Measurements from ENCODE around the gene MAPK8IP1.

Gene MAPK8IP1

DNA sequence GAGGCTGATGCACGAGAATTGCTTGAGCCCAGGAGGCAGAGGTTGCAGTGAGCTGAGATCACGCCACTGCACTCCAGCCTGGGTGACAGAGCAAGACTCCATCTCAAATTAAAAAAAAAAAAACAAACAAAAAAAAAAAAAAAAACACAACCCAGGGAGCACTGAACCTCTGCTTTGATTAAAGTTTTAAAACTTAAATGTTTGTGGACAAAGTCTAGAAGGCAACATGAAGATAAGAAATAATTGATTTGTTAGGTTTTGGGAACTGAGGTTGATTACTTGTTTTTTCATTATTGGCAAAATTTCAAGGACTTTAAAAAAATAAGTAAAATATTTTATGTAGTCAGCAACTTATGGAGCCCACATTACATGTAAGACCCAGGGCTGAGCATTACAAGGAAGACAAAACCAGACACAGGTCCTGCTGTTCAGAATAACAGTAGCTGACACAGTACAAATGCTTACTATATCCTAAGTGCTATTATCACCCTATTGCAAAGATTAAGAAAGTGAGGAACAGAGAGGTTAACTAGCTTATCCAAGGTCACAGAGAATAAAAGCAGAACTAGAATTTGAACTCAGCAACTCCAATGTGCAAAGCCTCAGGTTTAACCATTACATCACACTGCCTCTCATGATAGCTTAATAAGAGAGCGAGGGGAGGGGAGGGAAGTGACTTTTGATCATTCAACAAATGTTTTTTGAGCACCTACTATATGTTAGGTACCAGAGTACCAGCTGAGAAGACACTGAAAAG, 40.5 kb upstream of the MAPK8IP1 start:
- ATAC-seq, result no peak
- TF ChIP-seq ZNF8 (CRISPR knock-in tag; IDR thresholded peaks at IDR 0.05) (no peak), GLIS3 (CRISPR knock-in tag; IDR thresholded peaks at IDR 0.05) (no peak)

DNA sequence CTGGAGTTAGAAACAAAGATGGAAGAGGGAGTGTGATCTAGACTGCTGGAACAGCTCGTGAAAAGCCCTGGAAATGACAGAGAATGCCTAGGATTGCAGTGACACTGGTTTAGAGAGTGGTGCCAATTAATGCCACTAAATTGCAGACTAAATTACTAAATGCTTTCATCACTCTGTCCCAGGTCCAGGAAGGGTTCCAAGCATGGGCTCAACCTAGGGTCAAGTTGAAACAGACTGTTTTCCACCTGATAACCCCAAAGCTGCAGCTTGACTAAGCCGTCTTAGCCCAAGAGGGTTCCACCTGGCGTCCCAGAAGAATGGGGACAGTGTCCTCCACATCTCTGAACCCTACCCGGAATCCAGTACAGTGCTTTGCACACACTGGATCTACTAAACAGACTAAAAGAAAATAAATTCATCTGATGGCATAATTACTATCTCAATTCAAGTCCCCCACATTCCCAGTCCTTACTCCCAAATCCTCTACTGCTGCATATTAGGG, 39.2 kb upstream of the MAPK8IP1 start:
- TF ChIP-seq ZFP3 (CRISPR knock-in tag; IDR thresholded peaks at IDR 0.05) (no peak), SNAI2 (CRISPR knock-in tag; IDR thresholded peaks at IDR 0.05) (no peak), ZNF565 (CRISPR knock-in tag; conservative IDR thresholded peaks at IDR 0.05; ENCODE audit: low read depth) (no peak), BACH2 (CRISPR knock-in tag; IDR thresholded peaks at IDR 0.05; ENCODE audit: borderline replicate concordance) (no peak)
- TF ChIP-seq, protein P1, sequence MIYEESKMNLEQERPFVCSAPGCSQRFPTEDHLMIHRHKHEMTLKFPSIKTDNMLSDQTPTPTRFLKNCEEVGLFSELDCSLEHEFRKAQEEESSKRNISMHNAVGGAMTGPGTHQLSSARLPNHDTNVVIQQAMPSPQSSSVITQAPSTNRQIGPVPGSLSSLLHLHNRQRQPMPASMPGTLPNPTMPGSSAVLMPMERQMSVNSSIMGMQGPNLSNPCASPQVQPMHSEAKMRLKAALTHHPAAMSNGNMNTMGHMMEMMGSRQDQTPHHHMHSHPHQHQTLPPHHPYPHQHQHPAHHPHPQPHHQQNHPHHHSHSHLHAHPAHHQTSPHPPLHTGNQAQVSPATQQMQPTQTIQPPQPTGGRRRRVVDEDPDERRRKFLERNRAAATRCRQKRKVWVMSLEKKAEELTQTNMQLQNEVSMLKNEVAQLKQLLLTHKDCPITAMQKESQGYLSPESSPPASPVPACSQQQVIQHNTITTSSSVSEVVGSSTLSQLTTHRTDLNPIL (CRISPR knock-in tag; IDR thresholded peaks at IDR 0.05; ENCODE audit: low read depth), result no peak
- no peak for ATAC-seq

DNA sequence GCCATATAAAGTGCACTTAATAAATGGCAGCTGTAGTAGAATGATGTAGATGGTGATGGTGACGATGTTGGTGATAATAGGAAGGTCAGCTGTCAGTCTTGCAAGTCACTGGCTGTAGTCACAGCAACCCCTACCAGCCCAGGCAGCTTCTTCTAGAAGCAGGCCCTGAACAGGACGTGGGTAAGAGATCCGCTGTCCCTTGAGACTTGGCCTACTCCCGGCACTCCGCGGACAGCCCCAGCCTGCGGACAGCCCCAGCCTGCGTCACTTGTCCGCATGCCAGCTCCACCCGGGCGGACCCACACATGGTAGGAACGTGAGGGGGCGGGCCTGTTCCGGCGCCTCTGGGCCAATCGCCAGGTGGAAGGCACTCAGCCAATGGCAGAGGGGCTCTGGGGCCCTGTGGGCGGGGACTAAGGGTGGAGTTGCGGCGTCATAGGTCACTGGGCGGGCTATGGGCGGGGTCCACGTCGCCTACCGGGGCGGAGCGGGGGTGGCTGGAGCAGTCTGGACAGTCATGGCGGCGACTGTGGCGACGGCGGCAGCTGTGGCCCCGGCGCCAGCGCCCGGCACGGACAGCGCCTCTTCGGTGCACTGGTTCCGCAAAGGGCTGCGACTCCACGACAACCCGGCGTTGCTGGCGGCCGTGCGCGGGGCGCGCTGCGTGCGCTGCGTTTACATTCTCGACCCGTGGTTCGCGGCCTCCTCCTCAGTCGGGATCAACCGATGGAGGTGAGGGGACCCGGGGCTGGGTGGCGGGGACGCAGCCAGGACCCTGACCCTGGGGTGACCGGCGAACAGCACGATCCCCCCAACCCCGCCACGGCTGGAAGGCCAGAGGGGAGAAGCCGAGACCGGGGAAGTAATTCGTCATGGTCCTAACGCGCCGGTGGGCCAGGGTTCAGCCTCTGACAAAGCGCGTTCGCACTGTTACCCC, 38.2 kb upstream of the MAPK8IP1 start, which contains the start of gene CRY2:
CRY2 (plus strand) TSS at position 502 of the 937 bp plus-strand sequence; CDS start at position 518, 16 bp downstream.
- ATAC-seq, result peak; percentile 87
- TF ChIP-seq, protein P2, sequence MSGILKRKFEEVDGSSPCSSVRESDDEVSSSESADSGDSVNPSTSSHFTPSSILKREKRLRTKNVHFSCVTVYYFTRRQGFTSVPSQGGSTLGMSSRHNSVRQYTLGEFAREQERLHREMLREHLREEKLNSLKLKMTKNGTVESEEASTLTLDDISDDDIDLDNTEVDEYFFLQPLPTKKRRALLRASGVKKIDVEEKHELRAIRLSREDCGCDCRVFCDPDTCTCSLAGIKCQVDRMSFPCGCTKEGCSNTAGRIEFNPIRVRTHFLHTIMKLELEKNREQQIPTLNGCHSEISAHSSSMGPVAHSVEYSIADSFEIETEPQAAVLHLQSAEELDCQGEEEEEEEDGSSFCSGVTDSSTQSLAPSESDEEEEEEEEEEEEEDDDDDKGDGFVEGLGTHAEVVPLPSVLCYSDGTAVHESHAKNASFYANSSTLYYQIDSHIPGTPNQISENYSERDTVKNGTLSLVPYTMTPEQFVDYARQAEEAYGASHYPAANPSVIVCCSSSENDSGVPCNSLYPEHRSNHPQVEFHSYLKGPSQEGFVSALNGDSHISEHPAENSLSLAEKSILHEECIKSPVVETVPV (CRISPR knock-in tag; IDR thresholded peaks at IDR 0.05), result no peak
- TF ChIP-seq ZFP3 (CRISPR knock-in tag; IDR thresholded peaks at IDR 0.05) (no peak), ZC3H10 (CRISPR knock-in tag; IDR thresholded peaks at IDR 0.05) (no peak), CSDC2 (CRISPR knock-in tag; IDR thresholded peaks at IDR 0.05) (no peak), TCF4 (CRISPR knock-in tag; IDR thresholded peaks at IDR 0.05; ENCODE audit: borderline replicate concordance) (peak; percentile 14; the same call in 1 of the 2 replicates), SNAI2 (CRISPR knock-in tag; IDR thresholded peaks at IDR 0.05) (no peak), ARNTL (CRISPR knock-in tag; IDR thresholded peaks at IDR 0.05; ENCODE audit: borderline replicate concordance, low read depth) (peak; percentile 100)
- TF ChIP-seq, protein P3, sequence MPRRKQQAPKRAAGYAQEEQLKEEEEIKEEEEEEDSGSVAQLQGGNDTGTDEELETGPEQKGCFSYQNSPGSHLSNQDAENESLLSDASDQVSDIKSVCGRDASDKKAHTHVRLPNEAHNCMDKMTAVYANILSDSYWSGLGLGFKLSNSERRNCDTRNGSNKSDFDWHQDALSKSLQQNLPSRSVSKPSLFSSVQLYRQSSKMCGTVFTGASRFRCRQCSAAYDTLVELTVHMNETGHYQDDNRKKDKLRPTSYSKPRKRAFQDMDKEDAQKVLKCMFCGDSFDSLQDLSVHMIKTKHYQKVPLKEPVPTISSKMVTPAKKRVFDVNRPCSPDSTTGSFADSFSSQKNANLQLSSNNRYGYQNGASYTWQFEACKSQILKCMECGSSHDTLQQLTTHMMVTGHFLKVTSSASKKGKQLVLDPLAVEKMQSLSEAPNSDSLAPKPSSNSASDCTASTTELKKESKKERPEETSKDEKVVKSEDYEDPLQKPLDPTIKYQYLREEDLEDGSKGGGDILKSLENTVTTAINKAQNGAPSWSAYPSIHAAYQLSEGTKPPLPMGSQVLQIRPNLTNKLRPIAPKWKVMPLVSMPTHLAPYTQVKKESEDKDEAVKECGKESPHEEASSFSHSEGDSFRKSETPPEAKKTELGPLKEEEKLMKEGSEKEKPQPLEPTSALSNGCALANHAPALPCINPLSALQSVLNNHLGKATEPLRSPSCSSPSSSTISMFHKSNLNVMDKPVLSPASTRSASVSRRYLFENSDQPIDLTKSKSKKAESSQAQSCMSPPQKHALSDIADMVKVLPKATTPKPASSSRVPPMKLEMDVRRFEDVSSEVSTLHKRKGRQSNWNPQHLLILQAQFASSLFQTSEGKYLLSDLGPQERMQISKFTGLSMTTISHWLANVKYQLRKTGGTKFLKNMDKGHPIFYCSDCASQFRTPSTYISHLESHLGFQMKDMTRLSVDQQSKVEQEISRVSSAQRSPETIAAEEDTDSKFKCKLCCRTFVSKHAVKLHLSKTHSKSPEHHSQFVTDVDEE (CRISPR knock-in tag; IDR thresholded peaks at IDR 0.05), result no peak
- TF ChIP-seq, protein P4, sequence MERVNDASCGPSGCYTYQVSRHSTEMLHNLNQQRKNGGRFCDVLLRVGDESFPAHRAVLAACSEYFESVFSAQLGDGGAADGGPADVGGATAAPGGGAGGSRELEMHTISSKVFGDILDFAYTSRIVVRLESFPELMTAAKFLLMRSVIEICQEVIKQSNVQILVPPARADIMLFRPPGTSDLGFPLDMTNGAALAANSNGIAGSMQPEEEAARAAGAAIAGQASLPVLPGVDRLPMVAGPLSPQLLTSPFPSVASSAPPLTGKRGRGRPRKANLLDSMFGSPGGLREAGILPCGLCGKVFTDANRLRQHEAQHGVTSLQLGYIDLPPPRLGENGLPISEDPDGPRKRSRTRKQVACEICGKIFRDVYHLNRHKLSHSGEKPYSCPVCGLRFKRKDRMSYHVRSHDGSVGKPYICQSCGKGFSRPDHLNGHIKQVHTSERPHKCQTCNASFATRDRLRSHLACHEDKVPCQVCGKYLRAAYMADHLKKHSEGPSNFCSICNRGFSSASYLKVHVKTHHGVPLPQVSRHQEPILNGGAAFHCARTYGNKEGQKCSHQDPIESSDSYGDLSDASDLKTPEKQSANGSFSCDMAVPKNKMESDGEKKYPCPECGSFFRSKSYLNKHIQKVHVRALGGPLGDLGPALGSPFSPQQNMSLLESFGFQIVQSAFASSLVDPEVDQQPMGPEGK (CRISPR knock-in tag; IDR thresholded peaks at IDR 0.05; ENCODE audit: borderline replicate concordance), result no peak

DNA sequence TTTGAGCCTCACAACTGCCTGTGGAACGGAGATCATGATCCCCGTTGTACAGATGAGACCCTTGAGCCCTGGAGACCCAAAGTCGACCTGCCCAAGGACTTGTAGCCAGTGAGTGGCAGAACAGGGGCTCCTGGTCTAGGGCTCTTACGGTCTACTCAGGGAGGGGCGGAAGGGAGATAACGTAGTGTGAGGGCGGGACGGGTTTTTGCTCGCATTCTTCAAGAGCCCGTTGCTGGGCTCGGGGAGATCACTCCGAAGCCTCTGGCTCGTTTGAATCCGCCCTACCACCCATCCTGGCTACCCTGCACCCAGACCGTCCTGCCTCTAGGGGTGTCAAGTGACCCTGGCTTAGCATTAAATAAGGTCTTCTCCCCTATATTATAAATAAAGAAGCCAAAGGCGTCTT, 37.5 kb upstream of the MAPK8IP1 start:
- peak; percentile 60 for ATAC-seq
- TF ChIP-seq TOX (CRISPR knock-in tag; IDR thresholded peaks at IDR 0.05; ENCODE audit: borderline replicate concordance), result no peak
- TF ChIP-seq ISL1 (CRISPR knock-in tag; IDR thresholded peaks at IDR 0.05), result no peak
- TF ChIP-seq, protein P4 (CRISPR knock-in tag; IDR thresholded peaks at IDR 0.05; ENCODE audit: borderline replicate concordance), result no peak
- TF ChIP-seq, protein P5, sequence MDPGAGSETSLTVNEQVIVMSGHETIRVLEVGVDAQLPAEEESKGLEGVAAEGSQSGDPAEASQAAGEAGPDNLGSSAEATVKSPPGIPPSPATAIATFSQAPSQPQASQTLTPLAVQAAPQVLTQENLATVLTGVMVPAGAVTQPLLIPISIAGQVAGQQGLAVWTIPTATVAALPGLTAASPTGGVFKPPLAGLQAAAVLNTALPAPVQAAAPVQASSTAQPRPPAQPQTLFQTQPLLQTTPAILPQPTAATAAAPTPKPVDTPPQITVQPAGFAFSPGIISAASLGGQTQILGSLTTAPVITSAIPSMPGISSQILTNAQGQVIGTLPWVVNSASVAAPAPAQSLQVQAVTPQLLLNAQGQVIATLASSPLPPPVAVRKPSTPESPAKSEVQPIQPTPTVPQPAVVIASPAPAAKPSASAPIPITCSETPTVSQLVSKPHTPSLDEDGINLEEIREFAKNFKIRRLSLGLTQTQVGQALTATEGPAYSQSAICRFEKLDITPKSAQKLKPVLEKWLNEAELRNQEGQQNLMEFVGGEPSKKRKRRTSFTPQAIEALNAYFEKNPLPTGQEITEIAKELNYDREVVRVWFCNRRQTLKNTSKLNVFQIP (CRISPR knock-in tag; IDR thresholded peaks at IDR 0.05; ENCODE audit: borderline replicate concordance, low read depth), result no peak
- no peak for TF ChIP-seq ZFP3 (CRISPR knock-in tag; IDR thresholded peaks at IDR 0.05)
- TF ChIP-seq BACH2 (CRISPR knock-in tag; IDR thresholded peaks at IDR 0.05; ENCODE audit: borderline replicate concordance), result no peak
- TF ChIP-seq ESRRG (CRISPR knock-in tag; IDR thresholded peaks at IDR 0.05), result no peak
- TF ChIP-seq, protein P2 (CRISPR knock-in tag; IDR thresholded peaks at IDR 0.05), result no peak
- TF ChIP-seq ZFP30 (CRISPR knock-in tag; IDR thresholded peaks at IDR 0.05), result no peak
- no peak for TF ChIP-seq ZNF8 (CRISPR knock-in tag; IDR thresholded peaks at IDR 0.05)

All from SK-N-SH treated with all-trans-retinoic acid at 6 μM for 48 hours (cell line).